Eye (tissue), 1 donor: ENCODE results near the gene RASSF4.

Experiments
- DNase-seq: peaks from one replicate; pipeline ENCODE4 v3.0.0-alpha.2; 2015

RASSF4 gene

GRCh38 chr10:45015590-45015989 lies 56.0 kb downstream of the RASSF4 start:
- DNase-seq: no peak

DNA sequence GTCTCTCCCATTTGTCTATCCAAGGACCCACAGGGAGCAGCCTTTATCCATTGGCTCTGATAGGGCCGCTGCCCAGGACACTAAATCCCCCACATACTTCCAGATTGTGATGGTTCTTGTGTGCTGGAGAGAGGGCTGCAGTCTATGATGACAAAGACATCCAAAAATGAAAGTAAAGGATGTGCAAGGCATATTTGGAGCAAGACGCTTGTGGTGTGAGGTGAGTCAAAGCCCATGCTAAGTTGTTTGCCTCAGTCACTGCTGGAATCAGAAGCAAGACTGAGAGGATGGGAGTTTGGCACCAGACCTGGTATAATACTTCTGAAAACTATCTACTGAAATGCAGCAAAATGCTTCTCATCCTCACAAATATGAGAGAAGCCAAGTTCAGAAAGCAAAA lies 63.8 kb downstream of the RASSF4 start:
- DNase-seq: no peak

GRCh38 chr10:45034301-45034700 lies 74.7 kb downstream of the RASSF4 start:
- no peak for DNase-seq

GRCh38 chr10:45035673-45036072 lies 76.1 kb downstream of the RASSF4 start:
- no peak for DNase-seq

DNA sequence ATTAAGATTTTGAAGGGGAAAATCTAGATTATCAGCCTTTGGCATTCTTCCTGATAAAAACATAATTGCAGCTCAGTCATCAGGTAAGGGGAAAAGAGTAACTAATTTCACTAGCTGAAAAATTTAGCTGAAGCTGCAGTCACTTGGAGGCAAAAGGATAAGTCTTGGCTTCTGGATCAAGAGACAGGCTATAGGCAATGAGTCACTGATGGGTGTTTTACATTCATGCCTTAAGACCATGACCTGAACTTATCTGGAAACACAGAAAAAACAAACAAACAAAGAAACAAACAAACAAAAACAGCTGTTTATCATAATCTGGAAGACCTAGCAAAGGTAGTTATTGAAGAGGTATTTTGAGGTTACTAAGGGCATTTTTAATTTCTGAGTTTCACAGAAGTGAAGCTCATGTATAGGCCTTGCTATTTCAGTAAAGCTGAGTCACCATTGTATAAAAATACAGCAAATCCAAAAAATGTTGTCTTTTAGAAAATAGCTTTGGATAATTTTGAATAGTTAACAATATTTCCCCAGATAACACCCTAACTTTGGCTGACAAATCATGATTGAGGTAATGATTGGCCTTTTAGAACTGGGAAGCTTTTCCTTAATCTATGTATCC lies 81.4 kb downstream of the RASSF4 start:
- no peak for DNase-seq

- no peak for DNase-seq
Measured at GRCh38 chr10:45044290-45044689, 84.7 kb downstream of the RASSF4 start.
